ENCODE measurements around the gene MMD2. TPM values are rescaled to one million over a fixed set of nuclear protein-coding genes. Genes with fewer than 3 reads are reported as not detected.

Gene MMD2
- total RNA-seq, 1 experiment from 2014 or later = not detected

DNA sequence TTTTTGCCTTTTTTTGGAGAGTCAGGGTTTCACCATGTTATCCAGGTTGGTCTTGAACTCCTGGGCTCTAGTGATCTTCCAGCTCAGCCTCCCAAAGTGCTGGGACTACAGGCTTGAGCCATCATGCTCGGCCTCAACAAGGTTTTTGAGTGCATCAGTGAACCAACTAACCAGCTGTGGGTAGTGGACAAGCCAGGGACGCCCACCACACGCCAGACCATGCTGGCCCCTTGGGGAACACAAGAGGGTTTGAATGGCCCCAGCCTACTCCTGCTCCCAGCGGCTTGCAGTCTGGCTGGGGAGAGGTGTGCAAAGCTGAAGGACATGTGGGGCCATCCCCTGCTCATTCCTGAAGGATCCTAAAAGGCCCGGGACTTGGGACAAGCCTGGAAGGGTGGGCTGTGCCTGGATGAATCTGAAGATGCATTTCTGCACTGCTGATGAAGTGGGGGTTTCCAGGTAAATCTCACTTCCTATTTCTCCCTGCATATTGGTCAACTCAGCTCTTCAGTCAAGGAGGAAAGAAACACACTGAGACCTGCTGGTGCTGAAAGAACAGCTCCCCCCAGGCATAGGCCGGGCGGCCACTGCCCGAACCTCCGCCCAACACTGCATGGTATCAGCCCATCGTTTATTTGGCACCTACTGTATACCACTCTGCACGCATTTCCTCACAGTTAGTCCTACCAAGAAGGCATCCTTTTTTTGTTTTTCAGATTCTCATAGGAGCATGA is 6.9 kb downstream of the MMD2 start:
- Histone ChIP-seq H3K9me3 (no peaks in the 10 kb centered on the region), H3K4me1 (no peaks in the 10 kb centered on the region), H3K27me3 (replicated peaks; ENCODE audit: control insufficient read depth, insufficient read depth, low read length) (no peaks in the 10 kb centered on the region), H3K4me3 (ENCODE audit: low read depth, low read length) (no peak overlapping the region), H3K36me3 (ENCODE audit: control insufficient read depth, insufficient read depth, low read length) (no peaks in the 10 kb centered on the region)
- H3K36me3 Mint-ChIP-seq (ENCODE audit: insufficient read depth, unreplicated experiment) = peaks cover 5% of the 10 kb centered on the region
- POLR2A ChIA-PET = interaction anchor here (0.6 kb wide), 1 partner anchor 67 kb away, joined by 3 read pairs; no protein-coding TSS in a partner anchor
- no peaks in the 10 kb centered on the region for H3K4me1 Mint-ChIP-seq (ENCODE audit: low read depth, unreplicated experiment)
- CTCF ChIA-PET = no interaction called here
- no peak overlapping the region for H3K27ac Mint-ChIP-seq (ENCODE audit: unreplicated experiment)
- BruUV-seq (replicated peaks) = no TSS peak
- TF ChIP-seq, protein P1, sequence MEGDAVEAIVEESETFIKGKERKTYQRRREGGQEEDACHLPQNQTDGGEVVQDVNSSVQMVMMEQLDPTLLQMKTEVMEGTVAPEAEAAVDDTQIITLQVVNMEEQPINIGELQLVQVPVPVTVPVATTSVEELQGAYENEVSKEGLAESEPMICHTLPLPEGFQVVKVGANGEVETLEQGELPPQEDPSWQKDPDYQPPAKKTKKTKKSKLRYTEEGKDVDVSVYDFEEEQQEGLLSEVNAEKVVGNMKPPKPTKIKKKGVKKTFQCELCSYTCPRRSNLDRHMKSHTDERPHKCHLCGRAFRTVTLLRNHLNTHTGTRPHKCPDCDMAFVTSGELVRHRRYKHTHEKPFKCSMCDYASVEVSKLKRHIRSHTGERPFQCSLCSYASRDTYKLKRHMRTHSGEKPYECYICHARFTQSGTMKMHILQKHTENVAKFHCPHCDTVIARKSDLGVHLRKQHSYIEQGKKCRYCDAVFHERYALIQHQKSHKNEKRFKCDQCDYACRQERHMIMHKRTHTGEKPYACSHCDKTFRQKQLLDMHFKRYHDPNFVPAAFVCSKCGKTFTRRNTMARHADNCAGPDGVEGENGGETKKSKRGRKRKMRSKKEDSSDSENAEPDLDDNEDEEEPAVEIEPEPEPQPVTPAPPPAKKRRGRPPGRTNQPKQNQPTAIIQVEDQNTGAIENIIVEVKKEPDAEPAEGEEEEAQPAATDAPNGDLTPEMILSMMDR (IDR thresholded peaks at IDR 0.05; ENCODE audit: insufficient read depth in 1 of 2, low read depth in 1 of 2, low read length in 1 of 2, severe bottlenecking in 1 of 2, unreplicated experiment in 1 of 2) = no peak
- no peaks in the 10 kb centered on the region for H3K9me3 Mint-ChIP-seq (ENCODE audit: unreplicated experiment)
- no peak overlapping the region for H3K4me3 Mint-ChIP-seq (ENCODE audit: unreplicated experiment)
- DNase-seq = peak in 1 of 2 experiments; percentile 54
- H3K27me3 Mint-ChIP-seq (ENCODE audit: insufficient read depth, unreplicated experiment) = peaks cover 3% of the 10 kb centered on the region
- intact Hi-C loops (cut with micrococcal nuclease; ENCODE audit: unreplicated experiment) = no loop called here

DNA sequence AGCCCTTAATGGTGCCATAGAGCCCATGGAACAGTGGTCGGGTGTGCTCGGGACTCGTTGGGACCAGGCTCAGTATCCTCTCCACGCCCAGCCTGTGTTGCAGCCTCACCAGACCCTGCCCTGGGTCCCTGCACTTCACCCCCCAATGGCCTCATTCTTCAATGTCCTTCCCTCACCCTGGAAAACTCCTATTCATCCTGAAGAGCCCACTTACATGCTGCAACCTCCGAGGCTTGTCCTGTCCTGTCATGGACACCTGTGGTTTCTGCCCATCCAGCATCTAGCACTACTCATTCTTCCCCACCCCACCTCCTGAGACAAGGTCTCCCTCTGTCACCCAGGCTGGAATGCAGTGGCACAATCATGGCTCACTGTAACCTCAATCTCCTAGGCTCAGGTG is 7.7 kb downstream of the MMD2 start:
- ChIA-PET CTCF (no interaction called here), POLR2A (interaction anchor here (0.6 kb wide), 1 partner anchor 67 kb away, joined by 3 read pairs; no protein-coding TSS in a partner anchor)
- no peaks in the 10 kb centered on the region for H3K27me3 ChIP-seq (replicated peaks; ENCODE audit: control insufficient read depth, insufficient read depth, low read length)
- TF ChIP-seq, protein P1 (IDR thresholded peaks at IDR 0.05; ENCODE audit: insufficient read depth in 1 of 2, low read depth in 1 of 2, low read length in 1 of 2, severe bottlenecking in 1 of 2, unreplicated experiment in 1 of 2) = no peak
- no peak overlapping the region for H3K4me3 Mint-ChIP-seq (ENCODE audit: unreplicated experiment)
- H3K27ac Mint-ChIP-seq (ENCODE audit: unreplicated experiment) = no peak overlapping the region
- intact Hi-C loops (cut with micrococcal nuclease; ENCODE audit: unreplicated experiment) = no loop called here
- no peaks in the 10 kb centered on the region for H3K36me3 ChIP-seq (ENCODE audit: control insufficient read depth, insufficient read depth, low read length)
- H3K36me3 Mint-ChIP-seq (ENCODE audit: insufficient read depth, unreplicated experiment) = peaks cover 5% of the 10 kb centered on the region
- no peaks in the 10 kb centered on the region for H3K4me1 ChIP-seq
- no peaks in the 10 kb centered on the region for H3K9me3 Mint-ChIP-seq (ENCODE audit: unreplicated experiment)
- no TSS peak for BruUV-seq (replicated peaks)
- no peak for DNase-seq
- H3K4me1 Mint-ChIP-seq (ENCODE audit: low read depth, unreplicated experiment) = no peaks in the 10 kb centered on the region
- no peak overlapping the region for H3K4me3 ChIP-seq (ENCODE audit: low read depth, low read length)
- H3K9me3 ChIP-seq = no peaks in the 10 kb centered on the region
- H3K27me3 Mint-ChIP-seq (ENCODE audit: insufficient read depth, unreplicated experiment) = peaks cover 3% of the 10 kb centered on the region

DNA sequence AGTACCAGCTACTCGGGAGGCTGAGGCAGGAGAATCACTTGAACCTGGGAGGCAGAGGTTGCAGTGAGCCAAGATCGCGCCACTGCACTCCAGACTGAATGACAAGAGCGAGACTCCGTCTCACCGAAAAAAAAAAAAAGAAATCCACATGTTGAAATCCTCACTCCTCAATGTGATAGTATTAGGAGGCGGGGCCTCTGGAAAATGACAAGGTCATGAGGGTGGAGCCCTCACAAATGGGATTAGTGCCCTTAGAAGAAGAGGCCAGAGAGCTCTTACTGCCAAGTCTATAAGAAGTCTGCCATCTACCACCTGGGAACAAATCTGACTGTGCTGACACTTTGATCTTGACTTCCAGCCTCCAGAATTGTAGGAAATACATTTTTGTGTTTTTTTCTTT is 10.6 kb downstream of the MMD2 start:
- CTCF ChIA-PET = no interaction called here

More for the DNA sequence above, 10.6 kb downstream of the MMD2 start:
- POLR2A ChIA-PET = no interaction called here
- Histone ChIP-seq H3K36me3 (ENCODE audit: control insufficient read depth, insufficient read depth, low read length) (no peaks in the 10 kb centered on the region), H3K4me3 (ENCODE audit: low read depth, low read length) (no peak overlapping the region), H3K4me1 (no peaks in the 10 kb centered on the region), H3K9me3 (no peaks in the 10 kb centered on the region), H3K27me3 (replicated peaks; ENCODE audit: control insufficient read depth, insufficient read depth, low read length) (no peaks in the 10 kb centered on the region)
- Mint-ChIP-seq H3K27me3 (ENCODE audit: insufficient read depth, unreplicated experiment) (peaks cover 9% of the 10 kb centered on the region), H3K27ac (ENCODE audit: unreplicated experiment) (no peak overlapping the region), H3K36me3 (ENCODE audit: insufficient read depth, unreplicated experiment) (no peaks in the 10 kb centered on the region), H3K4me3 (ENCODE audit: unreplicated experiment) (no peak overlapping the region), H3K4me1 (ENCODE audit: low read depth, unreplicated experiment) (no peaks in the 10 kb centered on the region), H3K9me3 (ENCODE audit: unreplicated experiment) (no peaks in the 10 kb centered on the region)
- DNase-seq = no peak
- no TSS peak for BruUV-seq (replicated peaks)
- TF ChIP-seq, protein P1 (IDR thresholded peaks at IDR 0.05; ENCODE audit: insufficient read depth in 1 of 2, low read depth in 1 of 2, low read length in 1 of 2, severe bottlenecking in 1 of 2, unreplicated experiment in 1 of 2) = no peak
- intact Hi-C loops (cut with micrococcal nuclease; ENCODE audit: unreplicated experiment) = no loop called here

Measured in Caco-2 (cell line).